Smooth muscle cell (in vitro differentiated cells): ENCODE data around the gene WNT3A. TPM values are rescaled to one million over a fixed set of nuclear protein-coding genes. Genes with fewer than 3 reads are reported as not detected.
"Not testable (repeated sequence)": the region's sequence is repeated elsewhere in the genome, so short reads cannot be mapped to it uniquely, and the experiment has no call there.

Source experiments
- DNase-seq: peaks from one replicate; lab custom pipeline; 2025; ENCODE audit not compliant: unreplicated experiment; lab: John Stamatoyannopoulos, UW
- H2AFZ ChIP-seq: fragments of 200-600 bp; sonication (generic); 2 replicates; pipeline ENCODE4 v1.6.0; 2016; ENCODE audit warnings: antibody characterized with exemption, low read depth, mild to moderate bottlenecking
- H3F3A ChIP-seq: fragments of 200-600 bp; sonication (generic); 2 replicates; pipeline ENCODE4 v1.6.0; 2017; ENCODE audit warnings: antibody characterized with exemption, low read depth
- H3K27ac ChIP-seq: fragments of 200-600 bp; sonication (generic); 2 replicates; pipeline ENCODE4 v1.5.1; 2016; ENCODE audit warnings: low read depth, mild to moderate bottlenecking
- H3K27me3 ChIP-seq: fragments of 200-600 bp; sonication (generic); 2 replicates; pipeline ENCODE4 v1.6.1; 2016; ENCODE audit warnings: low read depth, mild to moderate bottlenecking
- H3K36me3 ChIP-seq: fragments of 200-600 bp; sonication (generic); 2 replicates; pipeline ENCODE4 v1.5.1; 2016; ENCODE audit warnings: low read depth
- H3K4me1 ChIP-seq: fragments of 200-600 bp; sonication (generic); 2 replicates; pipeline ENCODE4 v1.5.1; 2016; ENCODE audit warnings: low read depth
- H3K4me2 ChIP-seq: fragments of 200-600 bp; sonication (generic); 2 replicates; pipeline ENCODE4 v1.6.0; 2016; ENCODE audit warnings: mild to moderate bottlenecking
- H3K4me3 ChIP-seq: fragments of 200-600 bp; sonication (generic); 2 replicates; pipeline ENCODE4 v1.5.1; 2016; ENCODE audit warnings: mild to moderate bottlenecking
- H3K79me2 ChIP-seq: fragments of 200-600 bp; sonication (generic); 2 replicates; pipeline ENCODE4 v1.6.0; 2016; ENCODE audit warnings: low read depth, mild to moderate bottlenecking
- H3K9ac ChIP-seq: fragments of 200-600 bp; sonication (generic); 2 replicates; pipeline ENCODE4 v1.6.0; 2016; ENCODE audit warnings: low read depth
- H3K9me3 ChIP-seq: fragments of 200-600 bp; sonication (generic); replicated peaks from 2 replicates; pipeline ENCODE4 v1.5.1; 2016; ENCODE audit warnings: low read depth
- H4K20me1 ChIP-seq: fragments of 200-600 bp; sonication (generic); 2 replicates; pipeline ENCODE4 v1.6.0; 2016; ENCODE audit warnings: low read depth
- CTCF ChIP-seq: fragments of 200-600 bp; sonication (generic); IDR thresholded peaks from 2 replicates; pipeline ENCODE4 v1.5.1; 2017; ENCODE audit warnings: borderline replicate concordance, mild to moderate bottlenecking, antibody characterized with exemption; ENCODE audit not compliant: insufficient read depth, poor library complexity, severe bottlenecking
- WGBS: methylation state at CpG from one replicate; pipeline ENCODE4 v1.1.7; 2016; ENCODE audit warnings: low lambda C conversion rate; 5-methylcytosine and 5-hydroxymethylcytosine counted together
- polyA plus RNA-seq: library from polyadenylated mRNA; unstranded; fragments of >200 nt; fragmentation: Nextera tagmentation; extraction: Ambion mirVana; gene quantifications from 2 replicates; pipeline ENCODE4 v1.2.1, GENCODE V29; 2016
- total RNA-seq: library from RNA; depleted of rRNA; stranded (reverse); fragments of >200 nt; gene quantifications from 2 replicates; pipeline ENCODE4 v1.2.3, GENCODE V29; 2014

Gene WNT3A
- total and polyA plus RNA-seq, 2 experiments from 2014 or later, result 0.13 TPM; not detected in 1

GRCh38 chr1:228017356-228018124 lies 10.7 kb downstream of the WNT3A start:
- Histone ChIP-seq H3F3A (no peaks in the 10 kb centered on the region), H3K27me3 (no peaks in the 10 kb centered on the region), H3K9ac (no peak overlapping the region), H2AFZ (no peak overlapping the region), H3K36me3 (no peaks in the 10 kb centered on the region), H4K20me1 (no peaks in the 10 kb centered on the region), H3K4me1 (no peaks in the 10 kb centered on the region), H3K27ac (no peak overlapping the region), H3K79me2 (no peaks in the 10 kb centered on the region), H3K9me3 (no peaks in the 10 kb centered on the region), H3K4me3 (no peak overlapping the region), H3K4me2 (no peak overlapping the region)
- no peak for DNase-seq
- no peak for TF ChIP-seq CTCF
- WGBS, result 95% methylated on average over 16 of the region's 16 CpGs

- no peak for TF ChIP-seq CTCF
- Histone ChIP-seq H3K9ac (no peak overlapping the region), H3K36me3 (no peaks in the 10 kb centered on the region), H3K27ac (no peak overlapping the region), H3K9me3 (no peaks in the 10 kb centered on the region), H2AFZ (no peak overlapping the region), H3F3A (no peaks in the 10 kb centered on the region), H3K79me2 (no peaks in the 10 kb centered on the region), H4K20me1 (no peaks in the 10 kb centered on the region), H3K4me1 (no peaks in the 10 kb centered on the region), H3K4me3 (no peak overlapping the region), H3K27me3 (no peaks in the 10 kb centered on the region), H3K4me2 (no peak overlapping the region)
- 90% methylated on average over 5 of the region's 5 CpGs for whole genome bisulfite sequencing
- no peak for DNase-seq
These were observed 11.3 kb downstream of the WNT3A start for GRCh38 chr1:228018125-228018398.

- no peaks in the 10 kb centered on the region for H3K9me3 ChIP-seq
These were observed 12.3 kb downstream of the WNT3A start for GRCh38 chr1:228018961-228019721.

DNA sequence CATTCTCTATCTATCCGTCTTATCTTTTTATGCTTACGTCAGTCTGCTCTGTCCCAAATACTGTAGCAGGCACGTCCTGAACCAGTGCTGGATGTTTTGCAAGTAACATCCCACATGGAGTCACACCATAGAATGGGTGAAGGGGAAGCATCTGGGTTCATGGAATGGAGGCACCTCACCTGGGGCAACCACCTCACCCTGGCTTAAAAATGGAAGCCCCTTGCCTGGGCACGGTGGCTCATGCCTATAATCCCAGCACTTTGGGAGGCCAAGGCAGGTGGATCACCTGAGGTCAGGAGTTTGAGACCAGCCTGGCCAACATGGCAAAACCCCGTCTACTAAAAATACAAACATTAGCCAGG lies 12.9 kb downstream of the WNT3A start:
- not testable (repeated sequence) for H3K27me3 ChIP-seq, H3K9ac ChIP-seq, H3K4me2 ChIP-seq, H2AFZ ChIP-seq, DNase-seq, H3F3A ChIP-seq, H3K4me3 ChIP-seq, H4K20me1 ChIP-seq, H3K4me1 ChIP-seq, H3K9me3 ChIP-seq, H3K27ac ChIP-seq, H3K36me3 ChIP-seq, H3K79me2 ChIP-seq
- 47% methylated on average over 5 of the region's 5 CpGs for WGBS

More at GRCh38 chr1:228018961-228019721, 12.3 kb downstream of the WNT3A start:
- Histone ChIP-seq H3K27ac (no peak overlapping the region), H4K20me1 (no peaks in the 10 kb centered on the region), H3K36me3 (no peaks in the 10 kb centered on the region), H2AFZ (no peak overlapping the region), H3F3A (no peaks in the 10 kb centered on the region), H3K27me3 (peaks cover 2% of the 10 kb centered on the region), H3K4me3 (no peak overlapping the region), H3K79me2 (no peaks in the 10 kb centered on the region), H3K4me1 (no peaks in the 10 kb centered on the region), H3K4me2 (no peak overlapping the region), H3K9ac (no peak overlapping the region)
- no peak for TF ChIP-seq CTCF
- DNase-seq, result no peak
- 88% methylated on average over 9 of the region's 9 CpGs for WGBS
